DOHH2 (cell line): ENCODE results near the gene KCNK15.

Source experiments
- H3F3A ChIP-seq: fragments of 200-600 bp; sonication (generic), shearing (Covaris generic); 2 replicates; pipeline ENCODE4 v1.6.0; 2016; ENCODE audit warnings: antibody characterized with exemption, mild to moderate bottlenecking; ENCODE audit not compliant: control insufficient read depth, insufficient read depth
- H3K27ac ChIP-seq: fragments of 200-600 bp; sonication (generic); 2 replicates; pipeline ENCODE4 v1.5.1; 2014; ENCODE audit warnings: low read depth, mild to moderate bottlenecking, low read length, moderate library complexity
- H3K27me3 ChIP-seq: fragments of 200-600 bp; sonication (generic); 2 replicates; pipeline ENCODE4 v1.6.1; 2014; ENCODE audit warnings: mild to moderate bottlenecking, low read length, mixed read lengths; ENCODE audit not compliant: control insufficient read depth
- H3K36me3 ChIP-seq: fragments of 200-600 bp; sonication (generic); 2 replicates; pipeline ENCODE4 v1.6.1; 2014; ENCODE audit warnings: mild to moderate bottlenecking, low read length, moderate library complexity, mixed read lengths; ENCODE audit not compliant: control insufficient read depth
- H3K4me1 ChIP-seq: fragments of 200-600 bp; sonication (generic); 2 replicates; pipeline ENCODE4 v1.6.1; 2014; ENCODE audit warnings: mild to moderate bottlenecking, low read length, mixed read lengths; ENCODE audit not compliant: control insufficient read depth
- H3K4me2 ChIP-seq: fragments of 200-600 bp; sonication (generic); 2 replicates; pipeline ENCODE4 v1.6.0; 2014; ENCODE audit warnings: mild to moderate bottlenecking, low read length, moderate library complexity
- H3K4me3 ChIP-seq: fragments of 200-600 bp; sonication (generic); 2 replicates; pipeline ENCODE4 v1.5.1; 2014; ENCODE audit warnings: mild to moderate bottlenecking, low read length, mixed read lengths
- H3K79me2 ChIP-seq: fragments of 200-600 bp; sonication (generic); 2 replicates; pipeline ENCODE4 v1.6.1; 2014; ENCODE audit warnings: mild to moderate bottlenecking, low read length, mixed read lengths; ENCODE audit not compliant: control insufficient read depth
- H3K9me2 ChIP-seq: fragments of 200-600 bp; sonication (generic); replicated peaks from 2 replicates; pipeline ENCODE4 v1.6.1; 2014; ENCODE audit warnings: mild to moderate bottlenecking, low read length, mixed read lengths; ENCODE audit not compliant: control insufficient read depth
- H3K9me3 ChIP-seq: fragments of 200-600 bp; sonication (generic); 2 replicates; pipeline ENCODE4 v1.6.1; 2014; ENCODE audit warnings: antibody characterized with exemption, low read length, mixed read lengths; ENCODE audit not compliant: control insufficient read depth, insufficient read depth
- H4K20me1 ChIP-seq: fragments of 200-600 bp; sonication (generic); 2 replicates; pipeline ENCODE4 v1.6.0; 2014; ENCODE audit warnings: low read depth, mild to moderate bottlenecking, antibody characterized with exemption, low read length, moderate library complexity; ENCODE audit not compliant: control insufficient read depth, insufficient read depth
- CTCF ChIP-seq: fragments of 200-600 bp; sonication (generic); IDR thresholded peaks from one replicate; pipeline ENCODE4 v1.5.1; 2014; ENCODE audit warnings: antibody characterized with exemption, mild to moderate bottlenecking, low read depth, low read length; ENCODE audit not compliant: poor library complexity, severe bottlenecking
- EZH2phosphoT487 ChIP-seq: fragments of 200-600 bp; sonication (generic); IDR thresholded peaks from 2 replicates; pipeline ENCODE4 v1.6.1; 2017; ENCODE audit warnings: borderline replicate concordance, mild to moderate bottlenecking, antibody characterized with exemption, low read length, moderate library complexity, mixed read lengths

KCNK15 gene

GRCh38 chr20:44714701-44715498 is 30.8 kb upstream of the KCNK15 start, which contains the start of gene CCN5:
TSS of gene CCN5 (plus strand) at chr20:44715369. CDS start at chr20:44715391, 22 bp downstream.
- no peaks in the 10 kb centered on the region for H3K4me1 ChIP-seq
- H3K4me3 ChIP-seq = no peak within 1 kb of the TSS
- no peaks in the 10 kb centered on the region for H3F3A ChIP-seq
- H3K4me2 ChIP-seq = no peak within 1 kb of the TSS
- H3K36me3 ChIP-seq = no peaks in the 10 kb centered on the region
- H4K20me1 ChIP-seq = no peaks in the 10 kb centered on the region
- H3K27ac ChIP-seq = no peak within 1 kb of the TSS
- H3K9me2 ChIP-seq = no peaks in the 10 kb centered on the region
- H3K9me3 ChIP-seq = no peaks in the 10 kb centered on the region
- TF ChIP-seq EZH2phosphoT487 = no peak
- no peak for TF ChIP-seq CTCF
- H3K27me3 ChIP-seq = peaks cover 6% of the 10 kb centered on the region; the same call in 1 of the 2 replicates
- H3K79me2 ChIP-seq = no peaks in the 10 kb centered on the region

- Histone ChIP-seq H3K4me3 (no peak overlapping the region), H3K27me3 (peaks cover 6% of the 10 kb centered on the region; the same call in 1 of the 2 replicates), H3K27ac (no peak overlapping the region), H3K4me1 (no peaks in the 10 kb centered on the region), H4K20me1 (no peaks in the 10 kb centered on the region), H3K79me2 (no peaks in the 10 kb centered on the region), H3K9me3 (no peaks in the 10 kb centered on the region), H3K9me2 (no peaks in the 10 kb centered on the region), H3K4me2 (no peak overlapping the region), H3K36me3 (no peaks in the 10 kb centered on the region), H3F3A (no peaks in the 10 kb centered on the region)
- TF ChIP-seq EZH2phosphoT487 (no peak), CTCF (no peak)
Observed at GRCh38 chr20:44715499-44716308, 30.0 kb upstream of the KCNK15 start.

GRCh38 chr20:44716309-44717106 is 29.2 kb upstream of the KCNK15 start:
- Histone ChIP-seq H3F3A (no peaks in the 10 kb centered on the region), H3K4me3 (no peak overlapping the region), H3K36me3 (no peaks in the 10 kb centered on the region), H3K79me2 (no peaks in the 10 kb centered on the region), H3K4me1 (no peaks in the 10 kb centered on the region), H3K9me2 (no peaks in the 10 kb centered on the region), H3K27ac (no peak overlapping the region), H4K20me1 (no peaks in the 10 kb centered on the region), H3K9me3 (no peaks in the 10 kb centered on the region), H3K27me3 (peaks cover 6% of the 10 kb centered on the region; the same call in 1 of the 2 replicates), H3K4me2 (no peak overlapping the region)
- TF ChIP-seq CTCF (no peak), EZH2phosphoT487 (no peak)
